GM18519 (cell line): Measurements from ENCODE around the gene KCNMA1.

ENCODE experiments used
- ATAC-seq: cut with Tn5 transposase; IDR thresholded peaks from one replicate; pipeline ENCODE4 v1.9.1; 2021; ENCODE audit warnings: mild to moderate bottlenecking, moderate library complexity; ENCODE audit not compliant: unreplicated experiment, low FRiP score

Gene KCNMA1

GRCh38 chr10:77410523-77410922, 227.1 kb downstream of the KCNMA1 start:
- ATAC-seq = no peak

- ATAC-seq = no peak
Measured at GRCh38 chr10:77409697-77410471, 227.7 kb downstream of the KCNMA1 start.

GRCh38 chr10:77408259-77408658, 229.3 kb downstream of the KCNMA1 start:
- ATAC-seq = no peak

- no peak for ATAC-seq
Measured at GRCh38 chr10:77406764-77407430, 230.7 kb downstream of the KCNMA1 start.

GRCh38 chr10:77405771-77406241, 231.8 kb downstream of the KCNMA1 start:
- ATAC-seq = no peak

GRCh38 chr10:77404810-77405209, 232.8 kb downstream of the KCNMA1 start:
- no peak for ATAC-seq

GRCh38 chr10:77403761-77404160, 233.8 kb downstream of the KCNMA1 start:
- ATAC-seq = no peak

- ATAC-seq = no peak
Measured at GRCh38 chr10:77401683-77402082, 235.9 kb downstream of the KCNMA1 start.

- ATAC-seq = no peak
Measured at GRCh38 chr10:77400033-77400432, 237.6 kb downstream of the KCNMA1 start.

GRCh38 chr10:77398986-77399755, 238.4 kb downstream of the KCNMA1 start:
- ATAC-seq = no peak

- no peak for ATAC-seq
Measured at GRCh38 chr10:77398558-77398957, 239.1 kb downstream of the KCNMA1 start.

- ATAC-seq = no peak
Measured at GRCh38 chr10:77397103-77397502, 240.5 kb downstream of the KCNMA1 start.

GRCh38 chr10:77396290-77396689, 241.3 kb downstream of the KCNMA1 start:
- ATAC-seq = no peak

GRCh38 chr10:77393821-77394501, 243.6 kb downstream of the KCNMA1 start:
- ATAC-seq = no peak

GRCh38 chr10:77393411-77393810, 244.2 kb downstream of the KCNMA1 start:
- ATAC-seq = no peak

GRCh38 chr10:77392851-77393250, 244.8 kb downstream of the KCNMA1 start:
- no peak for ATAC-seq

GRCh38 chr10:77392236-77392721, 245.3 kb downstream of the KCNMA1 start:
- ATAC-seq = no peak

- ATAC-seq = no peak
Measured at GRCh38 chr10:77391605-77392235, 245.9 kb downstream of the KCNMA1 start.

- no peak for ATAC-seq
Measured at GRCh38 chr10:77390481-77390891, 247.1 kb downstream of the KCNMA1 start.

- ATAC-seq = no peak
Measured at GRCh38 chr10:77388571-77389100, 249.0 kb downstream of the KCNMA1 start.
